Measurements from ENCODE around the gene CAB39L. TPM values are rescaled to one million over a fixed set of nuclear protein-coding genes. Genes with fewer than 3 reads are reported as not detected.

Gene CAB39L
- total and polyA plus RNA-seq, 3 donors from 2014 or later: 23.2 to 46.9 (median 26.0) TPM

GRCh38 chr13:49310251-49310650, 133.6 kb downstream of the CAB39L start:
- peaks cover 45% of the 10 kb centered on the region for H3K4me1 ChIP-seq
- no peaks in the 10 kb centered on the region for H3K36me3 ChIP-seq (ENCODE audit: low read depth, missing control alignments)
- intact Hi-C loops (cut with DNase I; ENCODE audit: low total_unique reads): no loop called here
- 90 to 96% methylated on average over 3 of the region's 3 CpGs for WGBS, 2 donors
- DNase-seq: no peak
- no peak overlapping the region for H3K4me3 ChIP-seq
- H3K9me3 ChIP-seq: no peaks in the 10 kb centered on the region
- TF ChIP-seq POLR2A (IDR thresholded peaks at IDR 0.05) (no peak), CTCF (IDR thresholded peaks at IDR 0.05) (no peak)
- peak overlapping the region in 1 of 2 donors; percentile 86 for H3K27ac ChIP-seq
- no peaks in the 10 kb centered on the region for H3K27me3 ChIP-seq

- TF ChIP-seq POLR2A (IDR thresholded peaks at IDR 0.05) (no peak), CTCF (IDR thresholded peaks at IDR 0.05) (no peak)
- DNase-seq: no peak
- no peaks in the 10 kb centered on the region for H3K27me3 ChIP-seq
- peaks cover 38% of the 10 kb centered on the region for H3K4me1 ChIP-seq
- no peaks in the 10 kb centered on the region for H3K9me3 ChIP-seq
- WGBS, 2 donors: 49 to 54% methylated on average over 11 of the region's 11 CpGs
- H3K4me3 ChIP-seq: no peak overlapping the region
- H3K27ac ChIP-seq: peak overlapping the region; percentile 69 to 86
- no peaks in the 10 kb centered on the region for H3K36me3 ChIP-seq (ENCODE audit: low read depth, missing control alignments)
- intact Hi-C loops (cut with DNase I; ENCODE audit: low total_unique reads): no loop called here
Observed at GRCh38 chr13:49308921-49309408, 134.9 kb downstream of the CAB39L start.

- H3K27me3 ChIP-seq: no peaks in the 10 kb centered on the region
- peaks cover 39% of the 10 kb centered on the region for H3K4me1 ChIP-seq
- WGBS, 2 donors: 22 to 30% methylated on average over 4 to 7 of the region's 7 CpGs
- DNase-seq: peak; percentile 91
- H3K27ac ChIP-seq: peak overlapping the region; percentile 69 to 86
- intact Hi-C loops (cut with DNase I; ENCODE audit: low total_unique reads): no loop called here
- no peak overlapping the region for H3K4me3 ChIP-seq
- H3K9me3 ChIP-seq: no peaks in the 10 kb centered on the region
- TF ChIP-seq CTCF (IDR thresholded peaks at IDR 0.05) (no peak), POLR2A (IDR thresholded peaks at IDR 0.05) (no peak)
- H3K36me3 ChIP-seq (ENCODE audit: low read depth, missing control alignments): no peaks in the 10 kb centered on the region
Observed at GRCh38 chr13:49308097-49308875, 135.6 kb downstream of the CAB39L start.

- peaks cover 45% of the 10 kb centered on the region for H3K4me1 ChIP-seq
- no peak for TF ChIP-seq CTCF (IDR thresholded peaks at IDR 0.05)
- TF ChIP-seq POLR2A (IDR thresholded peaks at IDR 0.05): no peak
- H3K9me3 ChIP-seq: no peaks in the 10 kb centered on the region
- no peak overlapping the region for H3K4me3 ChIP-seq
- intact Hi-C loops (cut with DNase I; ENCODE audit: low total_unique reads): no loop called here
- H3K27ac ChIP-seq: peak overlapping the region; percentile 69 to 86
- 59 to 75% methylated on average over 6 of the region's 6 CpGs for WGBS, 2 donors
- no peaks in the 10 kb centered on the region for H3K27me3 ChIP-seq
- no peaks in the 10 kb centered on the region for H3K36me3 ChIP-seq (ENCODE audit: low read depth, missing control alignments)
- peak; percentile 60 for DNase-seq
Observed at GRCh38 chr13:49307365-49307764, 136.5 kb downstream of the CAB39L start.
